Measurements from ENCODE around the gene TIRAP.
A peak's percentile ranks its signal among the peaks of the same experiment; 100 is the strongest.

The TIRAP gene

DNA sequence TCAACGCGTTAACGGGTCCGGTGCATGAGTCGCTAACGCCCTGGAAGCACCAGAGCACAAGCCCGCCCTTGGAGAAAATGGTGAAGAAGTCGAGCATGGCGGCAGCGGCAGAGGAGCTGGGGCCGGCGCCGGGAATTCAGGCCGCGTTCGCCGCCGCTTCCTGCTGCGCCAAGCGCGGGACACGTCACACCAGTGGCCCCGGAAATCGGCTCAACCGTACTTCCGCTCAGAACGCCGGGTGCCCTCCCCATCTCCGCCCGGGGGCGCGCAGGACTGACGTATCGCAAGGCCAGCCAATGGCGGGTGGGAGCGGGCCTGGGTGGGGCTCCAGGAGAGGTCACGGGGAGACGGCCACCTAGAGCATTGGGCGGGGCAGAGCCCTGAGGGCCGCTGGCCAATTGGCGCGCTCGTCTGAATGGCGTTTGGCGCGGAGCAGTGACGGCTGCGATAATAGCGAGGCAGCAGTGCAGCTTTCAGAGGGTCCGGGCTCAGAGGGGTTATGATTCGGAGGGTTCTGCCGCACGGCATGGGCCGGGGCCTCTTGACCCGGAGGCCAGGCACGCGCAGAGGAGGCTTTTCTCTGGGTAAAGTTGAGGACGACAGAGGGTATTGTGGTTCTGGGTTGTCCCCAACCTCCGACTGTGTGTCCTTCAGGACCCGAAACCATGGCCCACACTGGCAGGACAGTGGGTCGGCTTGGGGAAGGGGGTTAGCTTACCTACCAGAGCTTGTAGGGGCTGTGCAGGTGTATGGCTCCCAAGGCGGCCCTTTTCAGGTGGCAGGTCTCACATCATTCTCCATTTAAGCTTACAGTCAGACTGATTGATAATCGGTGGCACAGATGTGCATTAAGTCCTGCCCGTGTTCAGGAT, 13.9 kb upstream of the TIRAP start, which contains the start of the genes FOXRED1 and SRPRA:
TSS of gene FOXRED1 (plus strand) at position 447 of the 872 bp plus-strand sequence. CDS start at position 500, 53 bp downstream.
TSS of gene SRPRA (minus strand) at position 188 of the 872 bp plus-strand sequence. CDS start at position 97, 91 bp downstream.
- DNase-seq (ENCODE audit: low read depth): peak; percentile 97
- H3K4me3 ChIP-seq (ENCODE audit: low read depth, low read length): peak within 1 kb of the TSS; percentile 82
- TF ChIP-seq CTCF (IDR thresholded peaks at IDR 0.05; ENCODE audit: control insufficient read depth, extremely low read depth, insufficient read depth): no peak

DNA sequence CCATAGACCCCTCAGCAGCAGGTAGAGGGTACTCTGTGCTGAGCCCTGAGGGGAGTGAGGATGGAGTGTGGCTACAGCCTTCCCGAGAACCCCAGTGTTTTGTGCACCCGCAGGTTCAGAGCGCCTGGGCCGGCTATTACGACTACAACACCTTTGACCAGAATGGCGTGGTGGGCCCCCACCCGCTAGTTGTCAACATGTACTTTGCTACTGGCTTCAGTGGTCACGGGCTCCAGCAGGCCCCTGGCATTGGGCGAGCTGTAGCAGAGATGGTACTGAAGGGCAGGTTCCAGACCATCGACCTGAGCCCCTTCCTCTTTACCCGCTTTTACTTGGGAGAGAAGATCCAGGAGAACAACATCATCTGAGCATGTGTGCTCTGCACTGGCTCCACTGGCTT, 5.6 kb upstream of the TIRAP start:
- H3K4me3 ChIP-seq (ENCODE audit: low read depth, low read length): no peak overlapping the region
- no peak for TF ChIP-seq CTCF (IDR thresholded peaks at IDR 0.05; ENCODE audit: control insufficient read depth, extremely low read depth, insufficient read depth)
- DNase-seq (ENCODE audit: low read depth): no peak

DNA sequence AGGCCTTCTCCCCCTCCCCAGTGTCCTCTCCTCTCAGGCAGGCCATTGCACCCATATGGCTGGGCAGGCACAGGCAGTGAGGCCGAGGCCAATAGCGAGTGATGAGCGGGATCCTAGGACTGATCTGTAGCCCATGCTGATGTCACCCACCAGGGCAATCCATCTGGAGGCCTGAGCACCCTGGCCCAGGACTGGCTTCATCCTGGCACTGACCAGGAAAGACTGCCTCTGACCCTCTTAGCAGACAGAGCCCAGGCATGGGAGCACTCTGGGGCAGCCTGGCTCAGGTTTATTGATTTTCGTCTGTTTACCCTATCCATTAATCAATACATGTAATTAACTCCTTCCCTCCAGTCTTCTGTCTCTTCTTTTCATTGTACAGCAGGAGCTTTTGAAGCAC, 5.1 kb upstream of the TIRAP start:
- H3K4me3 ChIP-seq (ENCODE audit: low read depth, low read length): no peak overlapping the region
- no peak for DNase-seq (ENCODE audit: low read depth)
- TF ChIP-seq CTCF (IDR thresholded peaks at IDR 0.05; ENCODE audit: control insufficient read depth, extremely low read depth, insufficient read depth): no peak

- no peak for DNase-seq (ENCODE audit: low read depth)
Observed at GRCh38 chr11:126279191-126279590, 3.7 kb upstream of the TIRAP start.

DNA sequence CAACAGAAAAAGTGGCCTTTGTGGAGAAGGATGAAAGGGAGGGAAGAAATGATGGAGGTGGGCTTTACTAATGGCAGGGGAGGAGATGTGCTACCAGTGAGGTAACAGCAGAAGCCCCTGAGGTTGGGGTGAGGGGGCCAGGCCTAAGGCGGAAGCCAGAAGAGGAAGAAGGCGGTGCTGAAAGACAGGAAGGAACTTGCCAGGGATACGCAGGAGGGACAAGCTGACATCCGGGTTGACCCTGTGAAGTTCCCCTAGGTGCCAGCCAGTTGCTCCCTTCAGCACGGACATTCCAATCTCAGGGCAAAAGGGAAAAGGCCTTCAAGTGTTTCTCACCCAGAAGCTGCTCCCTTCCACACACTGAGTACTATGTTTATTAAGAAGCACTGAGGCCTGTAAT, 2.3 kb upstream of the TIRAP start:
- no peak for DNase-seq (ENCODE audit: low read depth)
- TF ChIP-seq CTCF (IDR thresholded peaks at IDR 0.05; ENCODE audit: control insufficient read depth, extremely low read depth, insufficient read depth): no peak
- H3K4me3 ChIP-seq (ENCODE audit: low read depth, low read length): no peak overlapping the region

More at GRCh38 chr11:126279191-126279590, 3.7 kb upstream of the TIRAP start:
- no peak overlapping the region for H3K4me3 ChIP-seq (ENCODE audit: low read depth, low read length)
- no peak for TF ChIP-seq CTCF (IDR thresholded peaks at IDR 0.05; ENCODE audit: control insufficient read depth, extremely low read depth, insufficient read depth)

DNA sequence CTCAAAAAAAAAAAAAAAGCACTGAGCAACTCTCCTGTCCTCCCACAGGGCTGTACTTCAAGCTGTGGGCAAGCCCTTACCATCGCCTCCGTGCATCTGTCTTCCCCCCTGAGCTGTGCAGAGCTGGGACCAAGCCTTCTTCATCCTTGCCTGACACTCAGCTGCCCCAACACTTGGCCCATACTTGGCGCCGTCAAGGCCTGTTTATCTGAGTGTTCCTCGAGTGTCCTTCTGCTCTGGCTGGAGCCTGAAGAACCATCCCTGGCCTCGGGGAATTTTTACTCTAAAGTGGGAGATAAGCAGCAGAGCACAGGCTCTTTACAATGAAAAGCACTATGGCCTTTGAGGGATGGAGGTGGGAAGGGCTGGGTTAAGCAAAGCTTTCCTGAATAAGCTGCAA, 1.6 kb upstream of the TIRAP start:
- H3K4me3 ChIP-seq (ENCODE audit: low read depth, low read length): no peak overlapping the region
- TF ChIP-seq CTCF (IDR thresholded peaks at IDR 0.05; ENCODE audit: control insufficient read depth, extremely low read depth, insufficient read depth): no peak
- DNase-seq (ENCODE audit: low read depth): no peak

All from LNCaP clone FGC (cell line).